GM20431 (cell line): ENCODE data around the gene MADCAM1.

ENCODE experiments used
- in situ Hi-C: fragments of 300-500 bp; cut with MseI, MboI; formaldehyde crosslinking; loops from one replicate; pipeline ENCODE4 v1.15.0; 2020; ENCODE audit warnings: low sequenced_read_pairs; ENCODE audit not compliant: unreplicated experiment

The MADCAM1 gene

GRCh38 chr19:485583-486236 is 10.6 kb upstream of the MADCAM1 start:
- in situ Hi-C loops = no loop called here

DNA sequence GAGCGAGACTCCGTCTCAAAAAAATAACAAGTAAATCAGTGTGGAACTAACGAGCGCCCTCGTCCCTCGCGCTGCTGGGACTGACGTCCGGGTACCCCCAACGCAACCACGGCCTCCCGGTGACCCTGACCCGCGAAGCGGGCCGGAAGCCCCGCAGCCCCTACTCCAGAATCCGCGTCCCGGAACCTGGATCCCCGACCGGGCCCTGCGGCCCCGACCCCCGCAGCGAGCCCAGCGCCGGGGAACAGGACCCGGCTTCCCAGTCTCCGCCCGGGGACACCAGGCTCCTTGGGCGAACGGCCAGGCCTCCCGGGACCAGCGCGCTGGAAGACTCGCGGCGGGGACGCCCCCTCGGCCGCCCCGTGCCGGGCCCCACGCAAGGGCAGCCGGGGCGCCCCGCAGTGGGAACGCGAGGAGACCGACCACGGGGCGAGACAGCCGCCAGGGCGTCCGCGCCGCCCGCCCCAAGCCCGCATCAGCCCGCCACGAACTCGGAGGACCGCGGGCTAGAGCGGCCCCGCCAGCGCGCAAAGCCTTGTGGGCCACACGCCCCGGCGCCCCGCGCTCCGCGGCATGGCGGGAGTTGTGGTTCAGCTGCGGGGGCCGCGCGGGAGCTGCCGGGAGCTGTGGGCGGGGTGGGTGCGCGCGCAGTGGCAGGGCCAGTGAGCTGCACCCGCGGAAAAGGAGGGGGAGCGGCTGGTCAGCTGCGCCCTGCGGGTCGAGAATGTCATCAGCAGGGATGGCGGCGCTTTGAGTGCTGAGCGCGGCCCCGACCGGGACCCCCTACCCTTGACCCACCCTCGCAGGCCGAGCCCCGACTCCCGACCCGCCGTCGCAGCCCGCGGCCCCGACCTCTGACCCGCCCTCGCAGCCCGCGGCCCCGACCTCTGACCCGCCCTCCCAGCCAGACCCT is 7.5 kb upstream of the MADCAM1 start:
- in situ Hi-C loops = no loop called here

DNA sequence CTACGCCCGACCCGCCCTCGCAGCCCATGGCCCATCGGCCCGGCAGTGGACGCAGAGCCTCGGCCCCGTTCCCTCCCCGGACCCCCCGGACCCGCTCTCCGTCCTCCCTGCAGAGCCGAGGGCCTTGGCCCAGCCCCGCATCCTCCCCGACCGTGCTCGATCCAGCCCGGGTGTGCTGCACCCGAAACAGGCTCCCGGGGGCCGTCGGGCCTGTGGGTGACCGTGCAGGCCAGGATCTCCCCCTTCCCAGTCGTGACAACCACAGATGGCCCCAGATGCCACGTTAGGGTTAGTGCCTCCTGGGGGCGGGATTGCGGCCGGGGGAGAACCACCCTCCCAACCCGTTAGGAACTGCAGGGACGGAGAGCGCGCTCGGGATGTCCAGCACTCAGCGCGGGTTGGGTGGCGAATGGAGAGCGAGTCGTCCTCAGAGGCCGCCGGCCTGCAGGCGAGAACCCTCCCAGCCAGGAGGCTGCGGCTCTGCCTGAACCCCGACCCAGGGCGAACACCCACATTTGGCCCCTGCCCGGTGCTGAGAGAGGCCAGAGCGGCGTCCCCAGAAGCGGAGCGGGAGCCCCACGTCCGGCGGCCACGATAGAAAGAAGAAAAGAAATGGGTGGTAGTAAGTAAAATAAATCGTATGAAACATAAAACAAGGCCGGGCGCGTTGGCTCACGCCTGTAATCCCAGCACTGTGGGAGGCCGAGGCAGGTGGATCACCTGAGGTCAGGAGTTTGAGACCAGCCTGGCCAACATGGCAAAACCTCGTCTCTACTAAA is 6.7 kb upstream of the MADCAM1 start:
- in situ Hi-C loops = no loop called here

DNA sequence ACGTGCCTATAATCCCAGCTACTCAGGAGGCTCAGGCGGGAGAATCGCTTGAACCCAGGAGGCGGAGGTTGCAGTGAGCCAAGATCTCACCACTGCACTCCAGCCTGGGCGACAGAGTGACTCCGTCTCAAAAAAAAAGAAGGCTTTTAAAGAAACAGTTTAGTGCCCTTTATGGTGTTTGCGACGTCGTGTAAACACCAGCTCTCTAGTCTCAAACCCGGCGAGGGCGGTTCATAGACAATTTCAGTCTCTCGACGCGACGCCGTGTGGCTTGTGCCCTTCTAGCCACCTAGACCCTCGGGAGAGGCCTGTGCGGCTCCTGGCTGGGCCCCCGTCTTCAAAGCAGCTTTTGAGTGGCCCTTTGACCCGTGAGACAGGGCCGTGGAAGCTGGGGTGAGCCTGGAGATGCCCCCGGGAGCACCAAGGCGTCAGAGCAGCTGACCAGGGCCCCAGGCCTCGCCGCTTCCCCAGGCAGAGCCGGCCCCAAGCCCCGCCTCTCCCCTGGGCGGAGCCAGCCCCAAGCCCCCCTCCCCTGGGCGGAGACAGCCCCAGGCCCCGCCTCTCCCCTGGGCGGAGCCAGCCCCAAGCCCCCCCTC is 5.0 kb upstream of the MADCAM1 start:
- in situ Hi-C loops = no loop called here

GRCh38 chr19:492091-492531 is 4.2 kb upstream of the MADCAM1 start:
- in situ Hi-C loops = no loop called here

- in situ Hi-C loops = no loop called here
Measured at GRCh38 chr19:493391-494170, 2.7 kb upstream of the MADCAM1 start.

DNA sequence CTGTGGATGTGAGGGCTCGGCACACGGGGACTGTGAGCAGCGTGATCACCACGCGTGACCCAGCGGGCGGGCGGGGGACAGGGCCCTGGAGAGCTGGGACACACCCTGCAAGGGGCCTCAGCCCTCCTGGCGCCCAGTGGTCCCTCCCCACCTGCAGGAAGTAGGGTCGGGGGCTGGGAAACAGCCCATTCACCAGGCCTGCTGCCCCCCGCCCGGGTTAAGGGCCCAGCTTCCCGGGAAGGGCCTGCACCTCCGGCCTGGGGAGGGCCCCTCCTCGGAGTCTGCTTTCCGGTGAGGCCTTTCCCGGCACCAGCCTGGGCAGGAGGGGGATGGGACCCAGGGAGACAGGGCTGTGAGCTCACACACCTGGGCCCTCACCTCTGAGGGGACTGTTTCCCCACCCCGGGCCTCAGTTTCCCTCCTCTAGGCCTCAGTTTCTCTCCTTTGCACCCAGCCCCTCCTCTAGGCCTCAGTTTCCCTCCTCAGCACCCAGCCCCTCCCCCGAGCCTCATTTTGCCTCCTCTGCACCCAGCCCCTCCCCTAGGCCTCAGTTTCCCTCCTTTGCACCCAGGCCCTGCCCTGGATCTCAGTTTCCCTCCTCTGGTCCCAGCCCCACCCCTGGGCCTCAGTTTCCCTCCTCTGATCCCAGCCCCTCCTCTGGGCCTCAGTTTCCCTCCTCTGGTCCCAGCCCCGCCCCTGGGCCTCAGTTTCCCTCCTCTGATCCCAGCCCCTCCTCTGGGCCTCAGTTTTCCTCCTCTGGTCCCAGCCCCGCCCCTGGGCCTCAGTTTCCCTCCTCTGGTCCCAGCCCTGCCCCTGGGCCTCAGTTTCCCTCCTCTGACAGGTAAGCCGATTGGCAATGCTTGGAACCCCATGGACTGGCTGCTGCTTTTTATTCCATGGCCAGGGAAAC is 1.9 kb upstream of the MADCAM1 start:
- in situ Hi-C loops = no loop called here

DNA sequence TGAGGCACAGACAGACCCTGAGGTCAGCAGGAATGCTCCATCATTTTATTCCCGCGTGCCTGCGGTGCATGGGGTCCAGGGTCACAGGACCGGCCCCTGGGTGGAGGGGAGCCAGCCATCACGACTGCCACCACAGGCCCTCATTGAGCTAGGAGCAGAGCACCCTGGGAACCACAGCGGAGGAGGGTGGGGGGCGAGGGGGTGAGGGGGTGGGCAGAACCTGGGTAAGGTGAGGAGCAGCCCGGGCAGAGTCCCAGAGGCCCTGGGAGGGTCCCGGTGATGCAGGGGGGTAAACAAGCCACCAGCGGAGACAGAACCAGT is 1.2 kb upstream of the MADCAM1 start:
- in situ Hi-C loops = no loop called here

DNA sequence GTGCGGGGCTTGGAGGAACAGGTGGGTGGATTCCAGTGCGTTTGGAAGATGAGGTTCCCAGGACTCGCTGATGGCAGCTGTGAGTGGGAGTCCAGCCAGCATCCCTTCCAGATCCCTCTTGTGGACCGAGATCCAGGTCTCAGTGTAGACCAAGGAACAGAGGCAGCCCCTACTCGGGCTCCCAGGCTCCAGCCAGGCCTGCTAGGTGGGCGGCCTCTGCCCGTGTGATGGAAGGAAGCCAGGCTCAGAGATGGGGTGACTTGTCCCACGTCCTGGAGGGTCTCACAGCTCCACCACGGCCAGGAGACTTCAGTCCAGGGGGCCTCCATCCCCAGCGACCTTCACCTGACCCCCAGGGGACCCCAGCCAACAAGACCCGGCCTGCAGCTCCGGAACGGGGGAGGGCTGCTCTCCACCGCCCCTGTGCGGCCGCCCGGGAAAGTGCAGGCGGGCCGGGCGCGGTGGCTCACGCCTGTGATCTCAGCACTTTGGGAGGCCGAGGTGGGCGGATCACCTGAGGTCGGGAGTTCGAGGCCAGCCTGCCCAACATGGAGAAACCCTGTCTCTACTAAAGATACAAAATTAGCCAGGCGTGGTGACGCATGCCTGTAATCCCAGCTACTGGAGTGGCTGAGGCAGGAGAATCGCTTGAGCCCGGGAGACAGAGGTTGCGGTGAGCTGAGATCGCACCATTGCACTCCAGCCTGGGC is 729 bp upstream of the MADCAM1 start:
- in situ Hi-C loops = no loop called here

DNA sequence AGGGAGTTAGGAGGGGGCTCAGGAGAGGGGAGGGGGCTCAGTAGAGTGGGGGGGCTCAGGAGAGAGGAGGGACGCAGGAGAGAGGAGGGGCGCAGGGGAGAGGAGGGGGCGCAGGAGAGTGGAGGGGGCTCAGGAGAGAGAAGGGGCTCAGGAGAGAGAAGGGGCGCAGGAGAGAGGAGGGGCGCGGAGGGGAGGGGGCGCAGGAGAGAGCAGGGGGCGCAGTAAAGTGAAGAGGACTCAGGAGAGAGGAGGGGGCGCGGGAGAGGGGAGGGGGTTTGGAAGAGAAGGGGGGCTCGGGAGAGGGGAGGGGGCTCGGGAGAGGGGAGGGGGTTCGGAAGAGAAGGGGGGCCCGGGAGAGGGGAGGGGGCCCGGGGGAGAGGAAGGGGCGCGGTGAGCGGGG is 700 bp downstream of the MADCAM1 start:
- in situ Hi-C loops = no loop called here

DNA sequence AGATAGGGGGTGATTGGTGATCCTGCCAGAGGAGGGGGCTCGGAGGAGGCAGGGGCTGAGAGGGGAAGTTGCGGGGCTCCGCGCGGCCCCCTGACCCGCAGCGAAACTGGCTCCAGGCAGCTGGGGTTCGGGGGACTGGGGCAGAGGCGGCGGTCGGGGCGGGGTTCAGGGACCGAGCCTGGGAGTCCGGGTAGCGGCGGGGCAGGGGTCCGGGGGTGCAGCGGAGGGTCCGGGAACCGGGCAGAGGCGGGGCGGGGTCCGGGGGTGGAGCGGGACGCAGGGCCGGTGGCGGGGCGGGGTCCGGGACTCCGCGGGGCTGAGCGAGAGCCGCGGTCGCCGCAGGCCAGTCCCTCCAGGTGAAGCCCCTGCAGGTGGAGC is 1.2 kb downstream of the MADCAM1 start:
- in situ Hi-C loops = no loop called here

GRCh38 chr19:497869-498510 is 1.7 kb downstream of the MADCAM1 start:
- in situ Hi-C loops = no loop called here

GRCh38 chr19:498511-498891 is 2.2 kb downstream of the MADCAM1 start:
- in situ Hi-C loops = no loop called here

GRCh38 chr19:498977-499623 is 2.8 kb downstream of the MADCAM1 start:
- in situ Hi-C loops = no loop called here

- in situ Hi-C loops = no loop called here
Measured at GRCh38 chr19:501646-502045, 5.4 kb downstream of the MADCAM1 start.

- in situ Hi-C loops = no loop called here
Measured at GRCh38 chr19:504616-505015, 8.3 kb downstream of the MADCAM1 start.
